ENCODE data around the gene VWCE. TPM values are rescaled to one million over a fixed set of nuclear protein-coding genes. Genes with fewer than 3 reads are reported as not detected.

Gene VWCE
- polyA plus RNA-seq, 1 donor from 2014 or later, result 9.8 TPM

DNA sequence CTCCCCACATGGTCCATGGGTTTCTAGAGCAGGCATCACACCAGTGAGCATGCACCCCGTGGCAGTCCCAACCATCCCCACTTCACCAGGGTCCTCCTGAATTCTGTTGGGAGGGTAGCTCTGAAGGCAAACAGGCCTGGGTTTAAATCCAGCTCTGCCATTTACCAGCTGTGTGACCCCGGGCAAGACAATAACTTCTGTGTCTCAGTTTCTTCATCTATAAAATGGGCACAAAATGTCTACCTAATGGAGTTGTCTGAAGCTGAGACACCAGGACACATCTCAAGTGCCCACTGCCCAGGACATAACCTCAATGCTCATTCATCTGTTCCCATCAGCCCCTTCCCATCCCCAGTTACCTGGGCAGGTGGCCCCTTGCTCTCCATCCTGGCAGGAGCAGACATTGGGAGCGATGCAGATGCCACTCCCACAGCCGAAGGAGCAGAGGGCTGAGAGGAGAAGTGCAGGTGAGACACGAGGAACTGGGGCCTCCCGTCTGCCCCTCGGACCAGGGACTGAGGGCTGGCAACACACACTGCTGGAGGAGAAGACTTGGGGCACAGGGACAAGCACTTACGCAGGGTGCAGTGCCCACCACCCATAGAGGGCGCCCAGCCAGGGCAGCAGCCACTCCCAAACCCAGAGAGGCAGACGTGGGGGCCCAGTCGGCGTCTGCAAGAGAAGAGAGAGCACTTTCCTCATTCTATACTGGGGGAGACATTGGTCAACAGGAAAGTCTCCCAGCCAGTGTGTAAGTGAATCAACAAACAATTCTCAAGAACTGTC is 4.0 kb downstream of the VWCE start:
- Histone ChIP-seq H2AFZ (ENCODE audit: low read depth, low read length) (no peak overlapping the region), H3K27me3 (ENCODE audit: insufficient read depth, low read depth, low read length) (no peaks in the 10 kb centered on the region), H3K79me2 (replicated peaks; ENCODE audit: insufficient read depth, low read length) (peaks cover 6% of the 10 kb centered on the region), H3K9ac (ENCODE audit: low read length) (no peak overlapping the region), H4K20me1 (ENCODE audit: insufficient read depth) (no peaks in the 10 kb centered on the region), H3F3A (ENCODE audit: insufficient read depth, low read length, poor library complexity, severe bottlenecking) (no peaks in the 10 kb centered on the region), H3K4me2 (ENCODE audit: low read length) (no peak overlapping the region), H3K27ac (ENCODE audit: low read length) (no peak overlapping the region), H3K36me3 (ENCODE audit: insufficient read depth, low read length) (no peaks in the 10 kb centered on the region), H3K9me2 (ENCODE audit: insufficient read depth, low read length) (no peaks in the 10 kb centered on the region), H3K4me3 (ENCODE audit: low read length) (no peak overlapping the region), H3K9me3 (ENCODE audit: low read length) (no peaks in the 10 kb centered on the region)
- TF ChIP-seq, protein P1, sequence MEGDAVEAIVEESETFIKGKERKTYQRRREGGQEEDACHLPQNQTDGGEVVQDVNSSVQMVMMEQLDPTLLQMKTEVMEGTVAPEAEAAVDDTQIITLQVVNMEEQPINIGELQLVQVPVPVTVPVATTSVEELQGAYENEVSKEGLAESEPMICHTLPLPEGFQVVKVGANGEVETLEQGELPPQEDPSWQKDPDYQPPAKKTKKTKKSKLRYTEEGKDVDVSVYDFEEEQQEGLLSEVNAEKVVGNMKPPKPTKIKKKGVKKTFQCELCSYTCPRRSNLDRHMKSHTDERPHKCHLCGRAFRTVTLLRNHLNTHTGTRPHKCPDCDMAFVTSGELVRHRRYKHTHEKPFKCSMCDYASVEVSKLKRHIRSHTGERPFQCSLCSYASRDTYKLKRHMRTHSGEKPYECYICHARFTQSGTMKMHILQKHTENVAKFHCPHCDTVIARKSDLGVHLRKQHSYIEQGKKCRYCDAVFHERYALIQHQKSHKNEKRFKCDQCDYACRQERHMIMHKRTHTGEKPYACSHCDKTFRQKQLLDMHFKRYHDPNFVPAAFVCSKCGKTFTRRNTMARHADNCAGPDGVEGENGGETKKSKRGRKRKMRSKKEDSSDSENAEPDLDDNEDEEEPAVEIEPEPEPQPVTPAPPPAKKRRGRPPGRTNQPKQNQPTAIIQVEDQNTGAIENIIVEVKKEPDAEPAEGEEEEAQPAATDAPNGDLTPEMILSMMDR (IDR thresholded peaks at IDR 0.05; ENCODE audit: poor library complexity, severe bottlenecking), result no peak

DNA sequence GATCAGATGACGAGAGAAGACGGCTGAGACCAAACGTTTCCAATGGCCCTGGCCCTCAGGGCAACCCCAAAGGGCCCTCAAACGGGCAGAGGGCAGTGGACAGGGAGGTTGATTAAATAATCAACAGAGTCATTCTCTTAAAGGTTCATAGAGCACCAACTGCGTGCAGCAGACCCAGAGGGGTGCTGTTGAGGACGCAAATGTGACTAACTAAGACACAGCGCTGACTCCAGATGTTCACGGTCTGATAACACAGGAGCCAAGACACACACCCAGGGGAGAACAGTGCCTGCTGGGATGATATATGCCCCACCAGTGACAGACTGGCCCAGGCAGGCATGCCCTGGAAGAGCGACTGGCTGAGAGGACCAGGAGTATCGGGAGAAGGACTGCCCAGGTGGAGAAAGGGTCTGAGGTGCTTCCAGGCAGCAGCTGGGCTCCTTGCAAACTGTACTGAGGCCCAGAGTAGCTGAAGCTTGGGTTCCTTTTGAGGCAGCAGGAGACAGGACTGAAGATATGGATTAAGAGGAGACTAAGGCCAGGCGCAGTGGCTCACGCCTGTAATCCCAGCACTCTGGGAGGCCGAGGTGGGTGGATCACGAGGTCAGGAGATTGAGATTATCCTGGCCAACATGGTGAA is 7.7 kb downstream of the VWCE start:
- H3K4me3 ChIP-seq (ENCODE audit: low read length), result no peak overlapping the region

DNA sequence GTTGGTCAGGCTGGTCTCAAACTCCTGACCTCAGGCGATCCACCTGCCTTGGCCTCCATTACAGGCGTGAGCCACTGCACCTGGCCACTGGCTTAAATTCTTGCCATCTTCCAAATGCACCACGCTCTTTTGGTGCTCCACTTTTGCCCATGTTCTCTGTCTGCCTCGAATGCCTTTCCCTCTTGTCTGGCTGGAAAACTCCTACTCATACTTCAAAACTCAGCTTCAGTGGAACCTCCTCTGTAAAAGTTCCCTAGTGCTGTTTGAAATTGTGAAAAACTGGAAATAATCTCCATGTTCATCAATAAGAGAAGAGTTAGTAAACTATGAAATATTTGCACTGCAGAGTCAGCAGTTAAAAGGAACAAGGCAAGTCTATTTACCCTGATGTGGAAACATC is 11.5 kb downstream of the VWCE start:
- Histone ChIP-seq H4K20me1 (ENCODE audit: insufficient read depth) (no peaks in the 10 kb centered on the region), H3K9ac (ENCODE audit: low read length) (no peak overlapping the region), H3K9me3 (ENCODE audit: low read length) (no peaks in the 10 kb centered on the region), H3K79me2 (replicated peaks; ENCODE audit: insufficient read depth, low read length) (no peaks in the 10 kb centered on the region), H3K27me3 (ENCODE audit: insufficient read depth, low read depth, low read length) (no peaks in the 10 kb centered on the region), H3K27ac (ENCODE audit: low read length) (no peak overlapping the region), H3K4me3 (ENCODE audit: low read length) (no peak overlapping the region), H3K4me2 (ENCODE audit: low read length) (no peak overlapping the region), H2AFZ (ENCODE audit: low read depth, low read length) (no peak overlapping the region), H3F3A (ENCODE audit: insufficient read depth, low read length, poor library complexity, severe bottlenecking) (no peaks in the 10 kb centered on the region), H3K36me3 (ENCODE audit: insufficient read depth, low read length) (peaks cover 4% of the 10 kb centered on the region), H3K9me2 (ENCODE audit: insufficient read depth, low read length) (no peaks in the 10 kb centered on the region)
- TF ChIP-seq MXI1 (conservative IDR thresholded peaks at IDR 0.05; ENCODE audit: poor library complexity, severe bottlenecking), result no peak

More for the DNA sequence above, 7.7 kb downstream of the VWCE start:
- Histone ChIP-seq H3K36me3 (ENCODE audit: insufficient read depth, low read length) (peaks cover 4% of the 10 kb centered on the region), H3K9me2 (ENCODE audit: insufficient read depth, low read length) (no peaks in the 10 kb centered on the region), H3K9ac (ENCODE audit: low read length) (no peak overlapping the region), H3F3A (ENCODE audit: insufficient read depth, low read length, poor library complexity, severe bottlenecking) (no peaks in the 10 kb centered on the region), H3K4me2 (ENCODE audit: low read length) (no peak overlapping the region), H4K20me1 (ENCODE audit: insufficient read depth) (no peaks in the 10 kb centered on the region), H2AFZ (ENCODE audit: low read depth, low read length) (no peak overlapping the region), H3K27me3 (ENCODE audit: insufficient read depth, low read depth, low read length) (no peaks in the 10 kb centered on the region), H3K9me3 (ENCODE audit: low read length) (no peaks in the 10 kb centered on the region), H3K79me2 (replicated peaks; ENCODE audit: insufficient read depth, low read length) (no peaks in the 10 kb centered on the region), H3K27ac (ENCODE audit: low read length) (no peak overlapping the region)
- TF ChIP-seq MXI1 (conservative IDR thresholded peaks at IDR 0.05; ENCODE audit: poor library complexity, severe bottlenecking) (no peak), EZH2 (IDR thresholded peaks at IDR 0.05; ENCODE audit: borderline replicate concordance, insufficient read depth, low read length, poor library complexity, severe bottlenecking) (no peak)
- TF ChIP-seq, protein P2, sequence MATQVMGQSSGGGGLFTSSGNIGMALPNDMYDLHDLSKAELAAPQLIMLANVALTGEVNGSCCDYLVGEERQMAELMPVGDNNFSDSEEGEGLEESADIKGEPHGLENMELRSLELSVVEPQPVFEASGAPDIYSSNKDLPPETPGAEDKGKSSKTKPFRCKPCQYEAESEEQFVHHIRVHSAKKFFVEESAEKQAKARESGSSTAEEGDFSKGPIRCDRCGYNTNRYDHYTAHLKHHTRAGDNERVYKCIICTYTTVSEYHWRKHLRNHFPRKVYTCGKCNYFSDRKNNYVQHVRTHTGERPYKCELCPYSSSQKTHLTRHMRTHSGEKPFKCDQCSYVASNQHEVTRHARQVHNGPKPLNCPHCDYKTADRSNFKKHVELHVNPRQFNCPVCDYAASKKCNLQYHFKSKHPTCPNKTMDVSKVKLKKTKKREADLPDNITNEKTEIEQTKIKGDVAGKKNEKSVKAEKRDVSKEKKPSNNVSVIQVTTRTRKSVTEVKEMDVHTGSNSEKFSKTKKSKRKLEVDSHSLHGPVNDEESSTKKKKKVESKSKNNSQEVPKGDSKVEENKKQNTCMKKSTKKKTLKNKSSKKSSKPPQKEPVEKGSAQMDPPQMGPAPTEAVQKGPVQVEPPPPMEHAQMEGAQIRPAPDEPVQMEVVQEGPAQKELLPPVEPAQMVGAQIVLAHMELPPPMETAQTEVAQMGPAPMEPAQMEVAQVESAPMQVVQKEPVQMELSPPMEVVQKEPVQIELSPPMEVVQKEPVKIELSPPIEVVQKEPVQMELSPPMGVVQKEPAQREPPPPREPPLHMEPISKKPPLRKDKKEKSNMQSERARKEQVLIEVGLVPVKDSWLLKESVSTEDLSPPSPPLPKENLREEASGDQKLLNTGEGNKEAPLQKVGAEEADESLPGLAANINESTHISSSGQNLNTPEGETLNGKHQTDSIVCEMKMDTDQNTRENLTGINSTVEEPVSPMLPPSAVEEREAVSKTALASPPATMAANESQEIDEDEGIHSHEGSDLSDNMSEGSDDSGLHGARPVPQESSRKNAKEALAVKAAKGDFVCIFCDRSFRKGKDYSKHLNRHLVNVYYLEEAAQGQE (IDR thresholded peaks at IDR 0.05; ENCODE audit: borderline replicate concordance), result no peak

Measured in neural cell (in vitro differentiated cells).